Heart left ventricle (tissue), 16 donors: ENCODE data around the gene OR51B4. TPM values are rescaled to one million over a fixed set of nuclear protein-coding genes. Genes with fewer than 3 reads are reported as not detected.

Experiments
- ATAC-seq, 4 donors: fragments of 200-7000 bp; cut with Tn5 transposase; one replicate each; pipeline ENCODE4 v1.9.1; 2020 to 2022; ENCODE audit warnings: moderate library complexity in 4 of 4, mild to moderate bottlenecking in 3 of 4, moderate number of reproducible peaks in 1 of 4
- DNase-seq, 5 donors: peaks; one replicate each; pipeline ENCODE4 v3.0.0-alpha.2; 2020
- H3K27ac ChIP-seq, 12 donors: fragments of 200-600 bp; sonication (generic) in 4 of 12; one replicate each; pipeline versions ENCODE4 v1.5.0 to v1.8.0; 2016 to 2022; ENCODE audit warnings: mild to moderate bottlenecking in 2 of 12
- H3K27me3 ChIP-seq, 9 donors: fragments of 200-600 bp; sonication (generic) in 2 of 9; one replicate each; pipeline versions ENCODE4 v1.5.1 to v1.8.0; 2016 to 2022; ENCODE audit warnings: mild to moderate bottlenecking in 3 of 9
- H3K36me3 ChIP-seq, 9 donors: fragments of 200-600 bp; sonication (generic) in 2 of 9; one replicate each; pipeline versions ENCODE4 v1.5.0 to v1.8.0; 2018 to 2022; ENCODE audit warnings: mild to moderate bottlenecking in 2 of 9
- H3K4me1 ChIP-seq, 12 donors: fragments of 200-600 bp; sonication (generic) in 4 of 12; one replicate each; pipeline versions ENCODE4 v1.5.0 to v1.8.0; 2016 to 2022; ENCODE audit warnings: mild to moderate bottlenecking in 3 of 12
- H3K4me3 ChIP-seq, 12 donors: fragments of 200-600 bp; sonication (generic) in 4 of 12; one replicate each; pipeline versions ENCODE4 v1.5.0 to v1.8.0; 2017 to 2022; ENCODE audit warnings: mild to moderate bottlenecking in 9 of 12, moderate library complexity in 4 of 12
- H3K9me3 ChIP-seq, 12 donors: fragments of 200-600 bp; sonication (generic) in 4 of 12; one replicate each; pipeline versions ENCODE4 v1.5.0 to v1.8.0; 2016 to 2022; ENCODE audit warnings: mild to moderate bottlenecking in 1 of 12
- POLR2A ChIP-seq, 2 donors: fragments of 450-650 bp; IDR thresholded peaks; one replicate each; pipeline ENCODE4 v1.6.1; 2017; ENCODE audit warnings: antibody characterized with exemption in 2 of 2, mild to moderate bottlenecking in 2 of 2, moderate library complexity in 2 of 2
- WGBS, 4 donors: extraction: QIAGEN DNeasy Blood & Tissue Kit in 2 of 4; methylation state at CpG; one replicate each; pipeline versions ENCODE4 v1.1.5 to v1.1.7; 2013 to 2018; 5-methylcytosine and 5-hydroxymethylcytosine counted together
- intact Hi-C, 10 donors: fragments of 100-400 bp; cut with DNase I; formaldehyde crosslinking; loops; one replicate each; pipeline versions ENCODE4 v1.11.1 to v1.14.2; 2022
- polyA plus RNA-seq, 2 donors: library from polyadenylated mRNA; stranded (reverse); fragments of 200-250 nt; gene quantifications; one replicate each; pipeline ENCODE4 v1.2.3, GENCODE V29; 2013
- total RNA-seq, 9 donors: library from RNA; depleted of rRNA in 2 of 9; stranded (reverse); fragments of >200 nt in 2 of 9; fragmentation: NEBNext Ultra II Directional in 3 of 9; extraction: Animal tissue kit (Norgen Biotek cat#: 25700) in 3 of 9; gene quantifications; one replicate each; pipeline versions ENCODE4 v1.1.0 to v1.2.4, GENCODE V29; 2016 to 2023
- TF ChIP-seq, protein P1 (sequence below), 12 donors: fragments of 200-600 bp; sonication (generic) in 4 of 12; IDR thresholded peaks; one replicate each; pipeline versions ENCODE4 v1.5.0 to v1.8.0; 2018 to 2022; ENCODE audit warnings: antibody characterized with exemption in 12 of 12, mild to moderate bottlenecking in 5 of 12
- donor health status: ischemic (EF 13 %, LVEDD 7.1; RV severe dilation, severe dysfunction).
- donor health status: healthy with polysubstance abuse.
- donor health status: DM: no; HTN: yes; CAD: no.
- donor health status: DM: no; HTN: no; CAD: no.
- donor health status: ischemic (EF 25% LVEDD 6.9; RV normal size, moderate dysfunction).
- donor health status: ischemic (EF 25% LVEDD 5.7; RV mildly dilated, moderate dysfunction).
- donor health status: healthy.
- donor health status: DM: yes; HTN: yes; CAD: no.
- donor health status: ischemic (EF 35%, LVEDD 5.7; RV mildly dilated, moderate dysfunction).
- donor health status: nonischemic (EF 11% LVEDD 7.7; RV severe dilation, severe dysfunction).
- donor health status: DM: yes; HTN: yes; CAD: no.
- donor health status: PGD.
- donor health status: ischemic (EF 29% LVEDD 5.4; RV normal size, mild dysfunction).
- donor health status: nonischemic (EF 23%, LVEDD 6.1; RV moderate dilation, normal function).

The OR51B4 gene
- total and polyA plus RNA-seq, 11 donors, result not detected

DNA sequence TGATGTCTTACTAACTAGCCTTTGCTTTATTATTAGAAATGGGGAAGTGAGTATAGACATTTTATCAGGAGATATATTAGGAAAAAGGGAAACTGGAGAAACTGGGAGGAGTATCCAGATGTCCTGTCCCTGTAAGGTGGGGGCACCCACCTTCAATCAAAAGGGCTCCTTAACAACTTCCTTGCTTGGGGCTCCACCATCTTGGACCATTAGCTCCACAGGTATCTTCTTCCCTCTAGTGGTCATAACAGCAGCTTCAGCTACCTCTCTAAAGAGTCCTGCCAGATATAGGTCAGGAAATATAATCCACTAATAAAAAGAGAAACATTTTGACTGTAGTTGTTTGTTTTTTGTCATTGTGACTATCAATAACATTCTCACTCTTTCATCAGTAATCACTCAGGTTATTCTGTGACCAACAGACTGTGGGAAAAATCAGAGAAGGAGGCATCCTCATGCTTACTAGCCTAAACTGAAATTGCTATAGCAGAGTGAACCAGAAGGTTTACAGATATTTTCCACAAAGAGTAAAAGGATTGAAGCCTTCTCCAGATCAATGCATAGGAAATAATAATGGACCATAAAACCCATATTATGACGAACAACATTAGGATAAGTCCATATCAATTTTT, 10.4 kb downstream of the OR51B4 start:
- 68 to 79% (median 74%) methylated on average over 1 of the region's 1 CpG for WGBS, 4 donors
- H3K27ac ChIP-seq, result no peak overlapping the region
- DNase-seq (no peak), ATAC-seq (no peak)
- no peaks in the 10 kb centered on the region for H3K36me3 ChIP-seq
- intact Hi-C loops, result no loop called here
- no peaks in the 10 kb centered on the region for H3K27me3 ChIP-seq
- H3K4me1 ChIP-seq, result no peaks in the 10 kb centered on the region
- H3K9me3 ChIP-seq, result no peaks in the 10 kb centered on the region
- no peak overlapping the region for H3K4me3 ChIP-seq
- TF ChIP-seq, protein P1, sequence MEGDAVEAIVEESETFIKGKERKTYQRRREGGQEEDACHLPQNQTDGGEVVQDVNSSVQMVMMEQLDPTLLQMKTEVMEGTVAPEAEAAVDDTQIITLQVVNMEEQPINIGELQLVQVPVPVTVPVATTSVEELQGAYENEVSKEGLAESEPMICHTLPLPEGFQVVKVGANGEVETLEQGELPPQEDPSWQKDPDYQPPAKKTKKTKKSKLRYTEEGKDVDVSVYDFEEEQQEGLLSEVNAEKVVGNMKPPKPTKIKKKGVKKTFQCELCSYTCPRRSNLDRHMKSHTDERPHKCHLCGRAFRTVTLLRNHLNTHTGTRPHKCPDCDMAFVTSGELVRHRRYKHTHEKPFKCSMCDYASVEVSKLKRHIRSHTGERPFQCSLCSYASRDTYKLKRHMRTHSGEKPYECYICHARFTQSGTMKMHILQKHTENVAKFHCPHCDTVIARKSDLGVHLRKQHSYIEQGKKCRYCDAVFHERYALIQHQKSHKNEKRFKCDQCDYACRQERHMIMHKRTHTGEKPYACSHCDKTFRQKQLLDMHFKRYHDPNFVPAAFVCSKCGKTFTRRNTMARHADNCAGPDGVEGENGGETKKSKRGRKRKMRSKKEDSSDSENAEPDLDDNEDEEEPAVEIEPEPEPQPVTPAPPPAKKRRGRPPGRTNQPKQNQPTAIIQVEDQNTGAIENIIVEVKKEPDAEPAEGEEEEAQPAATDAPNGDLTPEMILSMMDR (IDR thresholded peaks at IDR 0.05), result peak in 1 of 12 donors; percentile 9
- TF ChIP-seq POLR2A (IDR thresholded peaks at IDR 0.05), result no peak

DNA sequence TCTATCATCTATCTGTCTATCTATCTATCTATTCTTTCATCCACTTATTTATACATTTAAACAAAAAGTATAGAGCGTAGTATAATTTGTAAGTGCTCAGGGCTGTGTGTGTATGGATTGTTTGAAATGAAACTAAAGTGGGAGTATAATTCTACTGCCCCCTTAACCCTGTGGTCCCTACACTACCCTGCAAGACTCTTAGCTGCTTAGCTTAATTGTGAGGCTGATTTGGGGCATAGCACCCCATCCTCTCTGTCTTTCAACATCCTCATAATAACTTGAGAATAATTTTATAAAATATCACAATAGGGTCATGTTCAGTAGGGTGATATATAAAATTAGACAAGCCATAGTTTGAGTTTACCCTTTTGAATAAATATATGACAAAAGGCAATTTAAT, 11.6 kb downstream of the OR51B4 start:
- Histone ChIP-seq H3K4me3 (no peak overlapping the region), H3K27me3 (no peaks in the 10 kb centered on the region), H3K27ac (no peak overlapping the region), H3K36me3 (no peaks in the 10 kb centered on the region), H3K4me1 (no peaks in the 10 kb centered on the region), H3K9me3 (no peaks in the 10 kb centered on the region)
- 72 to 88% (median 85%) methylated on average over 1 of the region's 1 CpG for WGBS, 4 donors
- intact Hi-C loops, result no loop called here
- no peak for ATAC-seq
- TF ChIP-seq, protein P1 (IDR thresholded peaks at IDR 0.05), result no peak
- TF ChIP-seq POLR2A (IDR thresholded peaks at IDR 0.05), result no peak
- DNase-seq, result no peak

DNA sequence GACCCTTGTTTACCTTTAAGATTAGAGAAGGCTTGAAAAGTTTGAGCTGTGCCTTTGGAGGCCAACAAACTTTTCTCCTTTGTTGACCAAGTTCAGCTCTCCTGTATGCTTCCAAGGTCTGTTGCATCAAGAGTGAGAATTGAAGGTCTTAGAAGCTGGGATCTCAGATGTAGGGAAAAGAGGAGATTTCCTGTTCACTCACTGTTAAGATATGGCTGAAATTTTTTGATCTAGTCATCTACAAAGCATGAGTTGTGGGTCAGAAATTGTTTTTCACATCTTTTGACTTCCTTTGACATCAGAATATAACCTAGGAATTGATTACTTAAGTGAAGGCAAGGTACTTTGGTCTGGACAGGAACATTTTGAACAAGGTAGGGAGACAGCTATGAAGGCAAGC, 12.1 kb downstream of the OR51B4 start:
- DNase-seq (no peak), ATAC-seq (no peak)
- Histone ChIP-seq H3K36me3 (no peaks in the 10 kb centered on the region), H3K4me3 (no peak overlapping the region), H3K4me1 (no peaks in the 10 kb centered on the region), H3K27me3 (no peaks in the 10 kb centered on the region), H3K9me3 (no peaks in the 10 kb centered on the region), H3K27ac (no peak overlapping the region)
- intact Hi-C loops, result no loop called here
- TF ChIP-seq POLR2A (IDR thresholded peaks at IDR 0.05), result no peak
- TF ChIP-seq, protein P1 (IDR thresholded peaks at IDR 0.05), result no peak

DNA sequence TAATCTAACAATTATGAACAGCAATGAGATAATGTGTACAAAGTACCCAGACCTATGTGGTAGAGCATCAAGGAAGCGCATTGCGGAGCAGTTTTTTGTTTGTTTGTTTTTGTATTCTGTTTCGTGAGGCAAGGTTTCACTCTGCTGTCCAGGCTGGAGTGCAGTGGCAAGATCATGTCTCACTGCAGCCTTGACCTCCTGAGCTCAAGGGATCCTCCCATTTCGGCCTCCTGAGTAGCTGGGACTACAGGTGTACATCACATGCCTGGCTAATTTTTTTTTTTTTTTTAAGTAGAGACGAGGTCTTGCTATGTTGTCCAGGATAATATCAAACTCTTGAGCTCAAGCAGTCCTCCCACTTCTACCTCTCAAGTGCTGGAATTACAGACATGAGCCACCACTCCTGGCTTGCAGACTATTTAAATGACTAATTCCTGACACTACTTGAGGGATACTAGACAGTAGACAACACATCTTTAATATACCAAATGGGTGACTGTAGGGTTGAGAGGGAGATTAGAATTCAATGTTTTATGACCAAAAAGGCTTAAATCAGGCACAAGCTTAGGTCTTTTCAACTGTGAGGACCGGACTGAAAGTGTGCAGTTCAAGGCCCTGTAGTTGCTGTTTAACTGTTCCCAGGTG, 12.7 kb downstream of the OR51B4 start:
- Histone ChIP-seq H3K27ac (no peak overlapping the region), H3K4me1 (no peaks in the 10 kb centered on the region), H3K27me3 (no peaks in the 10 kb centered on the region), H3K4me3 (no peak overlapping the region), H3K9me3 (no peaks in the 10 kb centered on the region), H3K36me3 (no peaks in the 10 kb centered on the region)
- no peak for DNase-seq
- ATAC-seq, result no peak
- TF ChIP-seq POLR2A (IDR thresholded peaks at IDR 0.05), result no peak
- TF ChIP-seq, protein P1 (IDR thresholded peaks at IDR 0.05), result no peak
- intact Hi-C loops, result no loop called here
- WGBS, 4 donors, result 73 to 84% (median 79%) methylated on average over 6 of the region's 6 CpGs
